GM23338 (cell line): ENCODE measurements around the gene LOXHD1. TPM values are rescaled to one million over a fixed set of nuclear protein-coding genes. Genes with fewer than 3 reads are reported as not detected.

Experiments
- ATAC-seq: fragments of 200-7000 bp; cut with Tn5 transposase; 3 replicates; pipeline ENCODE4 v1.9.1; 2020
- DNase-seq: peaks from one replicate; pipeline ENCODE4 v3.0.0-alpha.2; 2015; ENCODE audit warnings: low spot score
- H2AFZ ChIP-seq: fragments of 200-600 bp; sonication (generic); 2 replicates; pipeline ENCODE4 v1.8.0; 2016; ENCODE audit warnings: antibody characterized with exemption, mild to moderate bottlenecking, moderate library complexity
- H3F3A ChIP-seq: fragments of 200-600 bp; sonication (generic); replicated peaks from 2 replicates; pipeline ENCODE4 v1.8.0; 2017; ENCODE audit warnings: antibody characterized with exemption, mixed run types, low read depth
- H3K27ac ChIP-seq: fragments of 200-600 bp; sonication (generic); 2 replicates; pipeline ENCODE4 v1.6.1; 2016; ENCODE audit warnings: low read depth
- H3K27me3 ChIP-seq: fragments of 200-600 bp; sonication (generic); 2 replicates; pipeline ENCODE4 v1.8.0; 2016; ENCODE audit warnings: mild to moderate bottlenecking, mixed run types, moderate library complexity; ENCODE audit not compliant: insufficient read depth
- H3K36me3 ChIP-seq: fragments of 200-600 bp; sonication (generic); 2 replicates; pipeline ENCODE4 v1.8.0; 2016; ENCODE audit warnings: mild to moderate bottlenecking; ENCODE audit not compliant: insufficient read depth
- H3K4me1 ChIP-seq: fragments of 200-600 bp; sonication (generic); 2 replicates; pipeline ENCODE4 v1.8.0; 2016; ENCODE audit warnings: mild to moderate bottlenecking, moderate library complexity; ENCODE audit not compliant: insufficient read depth
- H3K4me2 ChIP-seq: fragments of 200-600 bp; sonication (generic); 2 replicates; pipeline ENCODE4 v1.7.1; 2017; ENCODE audit warnings: mixed run types
- H3K4me3 ChIP-seq: fragments of 200-600 bp; sonication (generic); 2 replicates; pipeline ENCODE4 v1.6.1; 2016; ENCODE audit warnings: mixed run types
- H3K79me2 ChIP-seq: fragments of 200-600 bp; sonication (generic); replicated peaks from 2 replicates; pipeline ENCODE4 v1.8.0; 2017; ENCODE audit warnings: mild to moderate bottlenecking; ENCODE audit not compliant: insufficient read depth
- H3K9me2 ChIP-seq: fragments of 200-600 bp; sonication (generic); 2 replicates; pipeline ENCODE4 v1.8.0; 2017; ENCODE audit not compliant: insufficient read depth
- H4K20me1 ChIP-seq: fragments of 200-600 bp; sonication (generic); replicated peaks from 2 replicates; pipeline ENCODE4 v1.8.0; 2017; ENCODE audit warnings: mild to moderate bottlenecking; ENCODE audit not compliant: insufficient read depth
- H3K27ac Mint-ChIP-seq: 2 replicates; pipeline ENCODE4 v1.8.0; 2020; ENCODE audit warnings: inconsistent platforms, mild to moderate bottlenecking, moderate library complexity, mixed read lengths
- H3K27me3 Mint-ChIP-seq: 3 replicates; pipeline ENCODE4 v1.8.0; 2022; ENCODE audit warnings: low read depth, mild to moderate bottlenecking, moderate library complexity, mixed read lengths, inconsistent platforms; ENCODE audit not compliant: insufficient read depth, poor library complexity
- H3K36me3 Mint-ChIP-seq: 3 replicates; pipeline ENCODE4 v1.8.0; 2021; ENCODE audit warnings: low read depth, mild to moderate bottlenecking, inconsistent platforms, moderate library complexity, mixed read lengths
- H3K4me1 Mint-ChIP-seq: 3 replicates; pipeline ENCODE4 v1.8.0; 2020; ENCODE audit warnings: mild to moderate bottlenecking, inconsistent platforms, mixed read lengths
- H3K4me3 Mint-ChIP-seq: 3 replicates; pipeline ENCODE4 v1.8.0; 2021; ENCODE audit warnings: moderate library complexity, mild to moderate bottlenecking, inconsistent platforms, mixed read lengths
- H3K9me3 Mint-ChIP-seq: 3 replicates; pipeline ENCODE4 v1.8.0; 2020; ENCODE audit warnings: moderate library complexity, mild to moderate bottlenecking, inconsistent platforms, mixed read lengths
- EZH2 ChIP-seq: fragments of 200-600 bp; sonication (generic); IDR thresholded peaks from one replicate; pipeline ENCODE4 v1.8.0; 2017; ENCODE audit warnings: antibody characterized with exemption, mild to moderate bottlenecking, low read depth; ENCODE audit not compliant: unreplicated experiment
- NANOG ChIP-seq: IDR thresholded peaks from 2 replicates; pipeline ENCODE4 v1.6.1; 2016; ENCODE audit warnings: antibody characterized with exemption, borderline replicate concordance
- ZNF331 ChIP-seq: fragments of 250-450 bp; sonication (Bioruptor Pico); IDR thresholded peaks from 2 replicates; pipeline ENCODE4 v1.5.0; 2020; ENCODE audit warnings: low read depth, mild to moderate bottlenecking, moderate library complexity
- ZNF462 ChIP-seq: fragments of 250-450 bp; sonication (Bioruptor Pico); IDR thresholded peaks from 2 replicates; pipeline ENCODE4 v1.5.0; 2020; ENCODE audit warnings: mild to moderate bottlenecking, moderate library complexity
- polyA plus RNA-seq: library from polyadenylated mRNA; unstranded; fragments of >200 nt; fragmentation: Nextera tagmentation; extraction: Ambion mirVana; gene quantifications from 2 replicates; pipeline ENCODE4 v1.2.1, GENCODE V29; 2016
- total RNA-seq: library from RNA; depleted of rRNA; stranded (reverse); fragments of >200 nt; shearing (Covaris generic); gene quantifications from 2 replicates; pipeline ENCODE4 v1.2.3, GENCODE V29; 2014

The LOXHD1 gene
- total and polyA plus RNA-seq, 2 experiments from 2014 or later = 0.17 TPM; not detected in 1

GRCh38 chr18:46559946-46560670 lies 96.9 kb downstream of the LOXHD1 start (continued):
- no peak for TF ChIP-seq ZNF462 (CRISPR knock-in tag)

- Mint-ChIP-seq H3K9me3 (no peaks in the 10 kb centered on the region), H3K36me3 (no peaks in the 10 kb centered on the region; the same call in 2 of the 3 replicates), H3K4me3 (no peak overlapping the region), H3K27ac (no peak overlapping the region), H3K4me1 (peaks cover 17% of the 10 kb centered on the region), H3K27me3 (peaks cover 5% of the 10 kb centered on the region)
- TF ChIP-seq EZH2 (no peak), ZNF331 (CRISPR knock-in tag) (no peak), ZNF462 (CRISPR knock-in tag) (no peak), NANOG (no peak)
- DNase-seq (no peak), ATAC-seq (no peak)
- Histone ChIP-seq H4K20me1 (no peaks in the 10 kb centered on the region), H3K4me3 (no peak overlapping the region), H3K4me2 (no peak overlapping the region), H3K36me3 (no peaks in the 10 kb centered on the region), H3K27me3 (no peaks in the 10 kb centered on the region), H3K9me2 (no peaks in the 10 kb centered on the region), H2AFZ (no peak overlapping the region), H3F3A (no peaks in the 10 kb centered on the region), H3K4me1 (peaks cover 14% of the 10 kb centered on the region), H3K27ac (no peak overlapping the region), H3K79me2 (no peaks in the 10 kb centered on the region)
These were observed 97.7 kb downstream of the LOXHD1 start for GRCh38 chr18:46559296-46559695.
